GM12878 (cell line): ENCODE measurements around the gene OR10G8. TPM values are rescaled to one million over a fixed set of nuclear protein-coding genes. Genes with fewer than 3 reads are reported as not detected.
A peak's percentile ranks its signal among the peaks of the same experiment; 100 is the strongest.

Source experiments
- ASH2L ChIP-seq: fragments of 300-600, 200-600 bp; sonication (generic); IDR thresholded peaks from 2 replicates; pipeline ENCODE4 v1.6.1; 2017; ENCODE audit warnings: low read depth, mild to moderate bottlenecking, borderline replicate concordance
- CHD4 ChIP-seq: fragments of 200-600 bp; sonication (generic); IDR thresholded peaks from 2 replicates; pipeline ENCODE4 v1.6.1; 2016; ENCODE audit warnings: mild to moderate bottlenecking
- CREB1 ChIP-seq: IDR thresholded peaks from 2 replicates; pipeline ENCODE4 v1.6.1; 2012; ENCODE audit warnings: low read depth, mild to moderate bottlenecking, inconsistent platforms
- EP300 ChIP-seq, 2 experiments: fragments of 150-350 bp in 1 of 2; IDR thresholded peaks; 2 replicates each; pipeline ENCODE4 v1.6.1; 2011 to 2012; ENCODE audit warnings: low read depth in 2 of 2, low read length in 2 of 2, borderline replicate concordance in 1 of 2, improper control_type of control experiment in 1 of 2, inconsistent platforms in 1 of 2; ENCODE audit not compliant: control insufficient read depth in 1 of 2
- GABPA ChIP-seq: IDR thresholded peaks from 2 replicates; pipeline ENCODE4 v1.6.1; 2014; ENCODE audit warnings: antibody characterized with exemption, low read depth, mild to moderate bottlenecking, inconsistent platforms
- IKZF2 ChIP-seq, 2 experiments: fragments of 450-650 bp; IDR thresholded peaks; 2 replicates each; pipeline ENCODE4 v1.6.1; 2017; ENCODE audit warnings: mild to moderate bottlenecking in 2 of 2, moderate library complexity in 2 of 2
- IRF4 ChIP-seq: IDR thresholded peaks from 2 replicates; pipeline ENCODE4 v1.6.1; 2011; ENCODE audit warnings: low read depth, low read length
- KAT2A ChIP-seq: conservative IDR thresholded peaks from 2 replicates; pipeline ENCODE4 v1.6.1; 2011; ENCODE audit warnings: low read depth, low read length; ENCODE audit not compliant: control insufficient read depth
- KLF5 ChIP-seq: fragments of 450-650 bp; IDR thresholded peaks from 2 replicates; pipeline ENCODE4 v1.6.1; 2014; ENCODE audit warnings: mild to moderate bottlenecking; ENCODE audit not compliant: partially characterized antibody
- NFIC ChIP-seq: IDR thresholded peaks from 2 replicates; pipeline ENCODE4 v1.6.1; 2012; ENCODE audit warnings: low read depth, mild to moderate bottlenecking, inconsistent platforms, low read length, moderate library complexity
- PAX8 ChIP-seq: fragments of 450-650 bp; IDR thresholded peaks from 2 replicates; pipeline ENCODE4 v1.6.1; 2017; ENCODE audit warnings: mild to moderate bottlenecking, moderate library complexity
- PML ChIP-seq: IDR thresholded peaks from 2 replicates; pipeline ENCODE4 v1.6.1; 2012; ENCODE audit warnings: low read length, inconsistent platforms
- RBBP5 ChIP-seq: fragments of 200-600 bp; sonication (generic); conservative IDR thresholded peaks from 2 replicates; pipeline ENCODE4 v1.6.1; 2016
- SMAD1 ChIP-seq: fragments of 450-650 bp; IDR thresholded peaks from 2 replicates; pipeline ENCODE4 v1.6.1; 2018; ENCODE audit warnings: mild to moderate bottlenecking, low read depth; ENCODE audit not compliant: partially characterized antibody
- TCF3 ChIP-seq: IDR thresholded peaks from 2 replicates; pipeline ENCODE4 v1.6.1; 2012; ENCODE audit warnings: low read depth, mild to moderate bottlenecking, low read length, borderline replicate concordance; ENCODE audit not compliant: insufficient read depth
- ZNF384 ChIP-seq: IDR thresholded peaks from 2 replicates; pipeline ENCODE4 v1.6.1; 2012; ENCODE audit warnings: low read depth, mild to moderate bottlenecking, low read length, improper control_type of control experiment, borderline replicate concordance
- polyA plus RNA-seq, 11 experiments: library from polyadenylated mRNA; depleted of rRNA in 4 of 11; unstranded in 6 of 11; stranded (reverse) in 5 of 11; fragments of >200 nt; fragmentation: Nextera tagmentation in 4 of 11; fragmentation: Illumina TruSeq in 1 of 11; extraction: Ambion mirVana in 4 of 11; extraction: Trizol in 1 of 11; gene quantifications; 1 replicate in 1 of 11; 2 replicates in 10 of 11; pipeline versions ENCODE4 v1.2.1 to v1.2.3, GENCODE V29; 2011 to 2016; ENCODE audit warnings: inconsistent platforms in 2 of 11, missing spikeins in 2 of 11, low read depth in 1 of 11
- total RNA-seq, 4 experiments: library from RNA; depleted of rRNA in 3 of 4; stranded (reverse); fragments of >200 nt in 3 of 4; fragmentation: Illumina TruSeq in 1 of 4; extraction: Trizol in 1 of 4; gene quantifications; 2 replicates each; pipeline versions ENCODE4 v1.2.1 to v1.2.3, GENCODE V29; 2013 to 2021
- TF ChIP-seq, protein P1 (sequence below): IDR thresholded peaks from 2 replicates; pipeline ENCODE4 v1.6.1; 2012; ENCODE audit warnings: low read depth, low read length, improper control_type of control experiment
- TF ChIP-seq, protein P2 (sequence below): fragments of 450-650 bp; IDR thresholded peaks from 2 replicates; pipeline ENCODE4 v1.6.1; 2016; ENCODE audit warnings: mild to moderate bottlenecking
- TF ChIP-seq, protein P3 (sequence below), 3 experiments: IDR thresholded peaks in 2 of 3; conservative IDR thresholded peaks in 1 of 3; 2 replicates each; pipeline ENCODE4 v1.5.1; 2011; ENCODE audit warnings: low read depth in 3 of 3, low read length in 3 of 3, mild to moderate bottlenecking in 3 of 3, control low read depth in 2 of 3, moderate library complexity in 2 of 3, inconsistent platforms in 1 of 3, mixed read lengths in 1 of 3; ENCODE audit not compliant: control insufficient read depth in 2 of 3, insufficient read depth in 1 of 3; ENCODE audit errors: extremely low read depth in 1 of 3
- TF ChIP-seq, protein P4 (sequence below): fragments of 450-650 bp; IDR thresholded peaks from 2 replicates; pipeline ENCODE4 v1.6.1; 2017; ENCODE audit warnings: borderline replicate concordance
- TF ChIP-seq, protein P5 (sequence below): fragments of 450-650 bp; formaldehyde crosslinking; IDR thresholded peaks from 2 replicates; pipeline ENCODE4 v1.4.0; 2020; ENCODE audit warnings: mild to moderate bottlenecking, moderate library complexity

Gene OR10G8
- total and polyA plus RNA-seq, 10 of the 15 experiments (the other 5 are each of a cell fraction or from before 2014, with no cell fraction given): not detected

DNA sequence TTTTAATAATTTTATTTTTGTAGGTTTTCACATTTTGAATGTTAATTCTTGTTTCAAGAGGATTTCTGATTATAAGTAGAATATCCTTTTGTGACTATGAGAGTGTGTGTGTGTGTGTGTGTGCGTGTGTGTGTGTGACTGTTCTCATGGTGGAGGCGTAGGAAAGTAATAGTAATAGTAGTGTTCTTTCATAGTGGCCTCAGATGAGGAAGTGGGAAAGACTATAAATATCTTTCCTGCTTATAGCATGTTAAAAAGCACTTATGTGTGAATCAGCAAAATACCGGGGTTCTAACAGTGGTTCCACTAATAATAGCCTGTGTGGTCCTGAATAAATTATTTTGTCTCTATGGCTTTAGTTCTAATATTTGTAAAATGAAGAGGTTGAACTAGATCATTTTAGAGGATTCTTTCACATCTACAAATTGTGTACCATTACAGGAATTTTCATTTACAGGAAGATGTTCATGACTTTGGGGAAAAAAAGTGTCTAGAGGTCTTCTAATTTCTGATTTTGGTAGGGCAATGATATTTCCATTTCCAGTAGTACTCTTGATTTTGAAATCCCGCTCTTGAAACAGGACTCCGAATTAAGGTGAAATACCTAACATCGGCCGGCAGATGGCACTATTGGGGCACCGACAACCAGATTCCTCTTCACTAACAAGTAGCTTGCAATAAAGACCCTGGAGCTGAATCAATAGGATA, 44.5 kb downstream of the OR10G8 start (continued):
- TF ChIP-seq KAT2A: no peak
- no peak for TF ChIP-seq RBBP5
- TF ChIP-seq CREB1: peak; percentile 57
- no peak for TF ChIP-seq PAX8
- TF ChIP-seq TCF3: no peak
- TF ChIP-seq, protein P1, sequence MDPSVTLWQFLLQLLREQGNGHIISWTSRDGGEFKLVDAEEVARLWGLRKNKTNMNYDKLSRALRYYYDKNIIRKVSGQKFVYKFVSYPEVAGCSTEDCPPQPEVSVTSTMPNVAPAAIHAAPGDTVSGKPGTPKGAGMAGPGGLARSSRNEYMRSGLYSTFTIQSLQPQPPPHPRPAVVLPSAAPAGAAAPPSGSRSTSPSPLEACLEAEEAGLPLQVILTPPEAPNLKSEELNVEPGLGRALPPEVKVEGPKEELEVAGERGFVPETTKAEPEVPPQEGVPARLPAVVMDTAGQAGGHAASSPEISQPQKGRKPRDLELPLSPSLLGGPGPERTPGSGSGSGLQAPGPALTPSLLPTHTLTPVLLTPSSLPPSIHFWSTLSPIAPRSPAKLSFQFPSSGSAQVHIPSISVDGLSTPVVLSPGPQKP: no peak
- no peak for TF ChIP-seq KLF5
- TF ChIP-seq IRF4: peak; percentile 91; the same call in 1 of the 2 replicates
- TF ChIP-seq, protein P2, sequence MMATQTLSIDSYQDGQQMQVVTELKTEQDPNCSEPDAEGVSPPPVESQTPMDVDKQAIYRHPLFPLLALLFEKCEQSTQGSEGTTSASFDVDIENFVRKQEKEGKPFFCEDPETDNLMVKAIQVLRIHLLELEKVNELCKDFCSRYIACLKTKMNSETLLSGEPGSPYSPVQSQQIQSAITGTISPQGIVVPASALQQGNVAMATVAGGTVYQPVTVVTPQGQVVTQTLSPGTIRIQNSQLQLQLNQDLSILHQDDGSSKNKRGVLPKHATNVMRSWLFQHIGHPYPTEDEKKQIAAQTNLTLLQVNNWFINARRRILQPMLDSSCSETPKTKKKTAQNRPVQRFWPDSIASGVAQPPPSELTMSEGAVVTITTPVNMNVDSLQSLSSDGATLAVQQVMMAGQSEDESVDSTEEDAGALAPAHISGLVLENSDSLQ: 0 out of 2 replicates have a peak, but pooled peaks have one; percentile 30
- TF ChIP-seq, protein P3, sequence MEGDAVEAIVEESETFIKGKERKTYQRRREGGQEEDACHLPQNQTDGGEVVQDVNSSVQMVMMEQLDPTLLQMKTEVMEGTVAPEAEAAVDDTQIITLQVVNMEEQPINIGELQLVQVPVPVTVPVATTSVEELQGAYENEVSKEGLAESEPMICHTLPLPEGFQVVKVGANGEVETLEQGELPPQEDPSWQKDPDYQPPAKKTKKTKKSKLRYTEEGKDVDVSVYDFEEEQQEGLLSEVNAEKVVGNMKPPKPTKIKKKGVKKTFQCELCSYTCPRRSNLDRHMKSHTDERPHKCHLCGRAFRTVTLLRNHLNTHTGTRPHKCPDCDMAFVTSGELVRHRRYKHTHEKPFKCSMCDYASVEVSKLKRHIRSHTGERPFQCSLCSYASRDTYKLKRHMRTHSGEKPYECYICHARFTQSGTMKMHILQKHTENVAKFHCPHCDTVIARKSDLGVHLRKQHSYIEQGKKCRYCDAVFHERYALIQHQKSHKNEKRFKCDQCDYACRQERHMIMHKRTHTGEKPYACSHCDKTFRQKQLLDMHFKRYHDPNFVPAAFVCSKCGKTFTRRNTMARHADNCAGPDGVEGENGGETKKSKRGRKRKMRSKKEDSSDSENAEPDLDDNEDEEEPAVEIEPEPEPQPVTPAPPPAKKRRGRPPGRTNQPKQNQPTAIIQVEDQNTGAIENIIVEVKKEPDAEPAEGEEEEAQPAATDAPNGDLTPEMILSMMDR (IDR thresholded peaks at IDR 0.05 in 2 of 3, conservative IDR thresholded peaks at IDR 0.05 in 1 of 3; ENCODE audit: control insufficient read depth in 2 of 3, extremely low read depth in 1 of 3, insufficient read depth in 1 of 3, low read depth in 3 of 3, low read length in 3 of 3): peak; percentile 72 to 78 (median 75)
- TF ChIP-seq CHD4: no peak
- TF ChIP-seq SMAD1: no peak
- TF ChIP-seq ZNF384: no peak
- peak; percentile 82 to 90; a peak in 3 of 4 replicates for TF ChIP-seq EP300 (IDR thresholded peaks at IDR 0.05; ENCODE audit: borderline replicate concordance in 1 of 2, control insufficient read depth in 1 of 2, low read depth in 2 of 2, low read length in 2 of 2)
- no peak for TF ChIP-seq ASH2L
- TF ChIP-seq, protein P4, sequence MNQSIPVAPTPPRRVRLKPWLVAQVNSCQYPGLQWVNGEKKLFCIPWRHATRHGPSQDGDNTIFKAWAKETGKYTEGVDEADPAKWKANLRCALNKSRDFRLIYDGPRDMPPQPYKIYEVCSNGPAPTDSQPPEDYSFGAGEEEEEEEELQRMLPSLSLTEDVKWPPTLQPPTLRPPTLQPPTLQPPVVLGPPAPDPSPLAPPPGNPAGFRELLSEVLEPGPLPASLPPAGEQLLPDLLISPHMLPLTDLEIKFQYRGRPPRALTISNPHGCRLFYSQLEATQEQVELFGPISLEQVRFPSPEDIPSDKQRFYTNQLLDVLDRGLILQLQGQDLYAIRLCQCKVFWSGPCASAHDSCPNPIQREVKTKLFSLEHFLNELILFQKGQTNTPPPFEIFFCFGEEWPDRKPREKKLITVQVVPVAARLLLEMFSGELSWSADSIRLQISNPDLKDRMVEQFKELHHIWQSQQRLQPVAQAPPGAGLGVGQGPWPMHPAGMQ: no peak
- peak; percentile 90 to 91 for TF ChIP-seq IKZF2 (IDR thresholded peaks at IDR 0.05)
- TF ChIP-seq NFIC: peak; percentile 92
- peak; percentile 66 for TF ChIP-seq GABPA
- TF ChIP-seq PML: no peak; the same call in none of the 2 replicates
- TF ChIP-seq, protein P5, sequence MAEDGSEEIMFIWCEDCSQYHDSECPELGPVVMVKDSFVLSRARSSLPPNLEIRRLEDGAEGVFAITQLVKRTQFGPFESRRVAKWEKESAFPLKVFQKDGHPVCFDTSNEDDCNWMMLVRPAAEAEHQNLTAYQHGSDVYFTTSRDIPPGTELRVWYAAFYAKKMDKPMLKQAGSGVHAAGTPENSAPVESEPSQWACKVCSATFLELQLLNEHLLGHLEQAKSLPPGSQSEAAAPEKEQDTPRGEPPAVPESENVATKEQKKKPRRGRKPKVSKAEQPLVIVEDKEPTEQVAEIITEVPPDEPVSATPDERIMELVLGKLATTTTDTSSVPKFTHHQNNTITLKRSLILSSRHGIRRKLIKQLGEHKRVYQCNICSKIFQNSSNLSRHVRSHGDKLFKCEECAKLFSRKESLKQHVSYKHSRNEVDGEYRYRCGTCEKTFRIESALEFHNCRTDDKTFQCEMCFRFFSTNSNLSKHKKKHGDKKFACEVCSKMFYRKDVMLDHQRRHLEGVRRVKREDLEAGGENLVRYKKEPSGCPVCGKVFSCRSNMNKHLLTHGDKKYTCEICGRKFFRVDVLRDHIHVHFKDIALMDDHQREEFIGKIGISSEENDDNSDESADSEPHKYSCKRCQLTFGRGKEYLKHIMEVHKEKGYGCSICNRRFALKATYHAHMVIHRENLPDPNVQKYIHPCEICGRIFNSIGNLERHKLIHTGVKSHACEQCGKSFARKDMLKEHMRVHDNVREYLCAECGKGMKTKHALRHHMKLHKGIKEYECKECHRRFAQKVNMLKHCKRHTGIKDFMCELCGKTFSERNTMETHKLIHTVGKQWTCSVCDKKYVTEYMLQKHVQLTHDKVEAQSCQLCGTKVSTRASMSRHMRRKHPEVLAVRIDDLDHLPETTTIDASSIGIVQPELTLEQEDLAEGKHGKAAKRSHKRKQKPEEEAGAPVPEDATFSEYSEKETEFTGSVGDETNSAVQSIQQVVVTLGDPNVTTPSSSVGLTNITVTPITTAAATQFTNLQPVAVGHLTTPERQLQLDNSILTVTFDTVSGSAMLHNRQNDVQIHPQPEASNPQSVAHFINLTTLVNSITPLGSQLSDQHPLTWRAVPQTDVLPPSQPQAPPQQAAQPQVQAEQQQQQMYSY (CRISPR knock-in tag): no peak
